ENCODE data around the gene SCRN1. TPM values are rescaled to one million over a fixed set of nuclear protein-coding genes. Genes with fewer than 3 reads are reported as not detected.

SCRN1 gene
- total and polyA plus RNA-seq, 2 experiments from 2014 or later = 58.8 to 80.0 TPM

- Histone ChIP-seq H3K79me2 (ENCODE audit: insufficient read depth) (peaks cover 70% of the 10 kb centered on the region), H3K27me3 (replicated peaks; ENCODE audit: insufficient read depth) (no peaks in the 10 kb centered on the region), H3K4me1 (ENCODE audit: insufficient read depth) (peaks cover 28% of the 10 kb centered on the region), H3K4me3 (no peak overlapping the region), H3K9me2 (ENCODE audit: insufficient read depth) (no peaks in the 10 kb centered on the region), H3K4me2 (ENCODE audit: unreplicated experiment) (peak overlapping the region; percentile 9), H4K20me1 (ENCODE audit: insufficient read depth) (no peaks in the 10 kb centered on the region), H3F3A (ENCODE audit: insufficient read depth) (peaks cover 30% of the 10 kb centered on the region), H3K9ac (no peak overlapping the region), H3K9me3 (ENCODE audit: low read depth) (no peaks in the 10 kb centered on the region), H3K27ac (0 out of 2 replicates have a peak overlapping the region, but pooled peaks have one; percentile 5), H3K36me3 (ENCODE audit: low read depth) (no peaks in the 10 kb centered on the region), H2AFZ (no peak overlapping the region)
- in situ Hi-C loops (cut with MboI) = no loop called here
- no peak for TF ChIP-seq EZH2phosphoT487 (IDR thresholded peaks at IDR 0.05; ENCODE audit: insufficient read depth, low read depth)
- no peak for TF ChIP-seq EZH2 (IDR thresholded peaks at IDR 0.05; ENCODE audit: insufficient read depth, poor library complexity, severe bottlenecking)
- peak; percentile 72 for DNase-seq
- 45 to 48% methylated on average over 4 of the region's 4 CpGs for WGBS, 2 experiments (ENCODE audit: low coverage in 1 of 2, low lambda C conversion rate in 2 of 2, missing lambda C conversion rate in 2 of 2)
These were observed 42.9 kb upstream of the SCRN1 start for GRCh38 chr7:30032310-30033125.

- H3F3A ChIP-seq (ENCODE audit: insufficient read depth) = peaks cover 38% of the 10 kb centered on the region
- 20 to 21% methylated on average over 6 of the region's 6 CpGs for WGBS, 2 experiments (ENCODE audit: low coverage in 1 of 2, low lambda C conversion rate in 2 of 2, missing lambda C conversion rate in 2 of 2)
- no peaks in the 10 kb centered on the region for H3K9me2 ChIP-seq (ENCODE audit: insufficient read depth)
- in situ Hi-C loops (cut with MboI) = no loop called here
- peaks cover 71% of the 10 kb centered on the region for H3K79me2 ChIP-seq (ENCODE audit: insufficient read depth)
- no peaks in the 10 kb centered on the region for H4K20me1 ChIP-seq (ENCODE audit: insufficient read depth)
- DNase-seq = peak; percentile 51
- peak overlapping the region; percentile 98 for H2AFZ ChIP-seq
- TF ChIP-seq EZH2phosphoT487 (IDR thresholded peaks at IDR 0.05; ENCODE audit: insufficient read depth, low read depth) = no peak
- peak overlapping the region; percentile 84 for H3K4me2 ChIP-seq (ENCODE audit: unreplicated experiment)
- no peaks in the 10 kb centered on the region for H3K36me3 ChIP-seq (ENCODE audit: low read depth)
- H3K9ac ChIP-seq = peak overlapping the region; percentile 91
- H3K4me1 ChIP-seq (ENCODE audit: insufficient read depth) = peaks cover 39% of the 10 kb centered on the region
- peak overlapping the region; percentile 54; the same call in 1 of the 2 replicates for H3K27ac ChIP-seq
- peak overlapping the region; percentile 99 for H3K4me3 ChIP-seq
- no peaks in the 10 kb centered on the region for H3K9me3 ChIP-seq (ENCODE audit: low read depth)
- no peaks in the 10 kb centered on the region for H3K27me3 ChIP-seq (replicated peaks; ENCODE audit: insufficient read depth)
These were observed 40.1 kb upstream of the SCRN1 start for GRCh38 chr7:30029696-30030095.

DNA sequence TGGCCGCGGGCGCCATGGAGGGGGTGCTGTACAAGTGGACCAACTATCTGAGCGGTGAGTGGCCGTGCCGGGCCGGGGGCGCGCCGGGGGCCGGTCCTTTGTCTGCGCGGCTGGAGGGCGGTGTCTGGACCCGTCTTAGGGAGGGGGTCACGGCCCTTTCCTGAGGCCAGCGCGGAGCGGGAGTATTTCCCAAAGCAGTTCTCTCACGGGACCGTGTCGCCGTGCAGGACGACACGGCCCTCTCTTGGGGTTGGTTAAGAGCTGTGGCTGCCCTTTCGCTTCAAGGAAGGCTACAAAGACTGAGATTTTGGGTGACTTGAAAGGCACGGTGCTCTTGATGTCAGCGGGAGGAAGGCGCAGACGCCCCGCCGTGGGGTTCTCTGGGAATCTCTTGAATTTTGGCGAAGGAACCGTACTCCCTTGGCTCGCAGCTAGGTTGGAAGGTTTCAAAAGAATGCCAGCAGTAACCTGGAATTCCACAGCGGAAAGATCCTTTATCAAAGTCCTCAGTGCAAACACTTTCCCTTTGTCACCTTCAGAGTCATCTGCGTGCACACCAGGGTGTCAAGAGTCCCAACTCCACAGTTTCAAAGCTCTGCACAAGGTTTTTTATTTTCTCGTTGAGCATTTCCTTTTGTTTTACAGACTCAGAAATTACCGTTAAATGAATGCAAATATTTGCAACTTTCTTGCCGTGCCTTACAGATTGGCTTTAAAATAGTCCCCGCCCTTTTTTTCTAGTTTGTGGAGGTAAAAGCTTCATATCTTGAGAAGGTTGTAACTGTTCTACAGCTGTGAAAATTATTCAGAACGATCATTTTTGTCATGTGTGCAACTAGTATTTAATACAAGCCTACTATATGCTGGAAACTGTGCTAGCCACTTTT, 39.4 kb upstream of the SCRN1 start:
- TF ChIP-seq EZH2 (IDR thresholded peaks at IDR 0.05; ENCODE audit: insufficient read depth, poor library complexity, severe bottlenecking) (no peak), EZH2phosphoT487 (IDR thresholded peaks at IDR 0.05; ENCODE audit: insufficient read depth, low read depth) (no peak)

GRCh38 chr7:30028216-30028748, 38.7 kb upstream of the SCRN1 start, which contains the start of gene PLEKHA8:
PLEKHA8 (plus strand) TSS chr7:30028412; CDS start chr7:30028763, 351 bp downstream.
- no peaks in the 10 kb centered on the region for H4K20me1 ChIP-seq (ENCODE audit: insufficient read depth)
- in situ Hi-C loops (cut with MboI) = no loop called here

More for the DNA sequence above, 39.4 kb upstream of the SCRN1 start:
- Histone ChIP-seq H3K27me3 (replicated peaks; ENCODE audit: insufficient read depth) (no peaks in the 10 kb centered on the region), H4K20me1 (ENCODE audit: insufficient read depth) (no peaks in the 10 kb centered on the region), H3K9me3 (ENCODE audit: low read depth) (no peaks in the 10 kb centered on the region), H2AFZ (peak overlapping the region; percentile 98), H3F3A (ENCODE audit: insufficient read depth) (peaks cover 38% of the 10 kb centered on the region), H3K27ac (peak overlapping the region; percentile 54), H3K9me2 (ENCODE audit: insufficient read depth) (no peaks in the 10 kb centered on the region), H3K4me2 (ENCODE audit: unreplicated experiment) (peak overlapping the region; percentile 84), H3K9ac (peak overlapping the region; percentile 91), H3K79me2 (ENCODE audit: insufficient read depth) (peaks cover 71% of the 10 kb centered on the region), H3K4me1 (ENCODE audit: insufficient read depth) (peaks cover 39% of the 10 kb centered on the region), H3K36me3 (ENCODE audit: low read depth) (no peaks in the 10 kb centered on the region), H3K4me3 (peak overlapping the region; percentile 99)
- WGBS, 2 experiments (ENCODE audit: low coverage in 1 of 2, low lambda C conversion rate in 2 of 2, missing lambda C conversion rate in 2 of 2) = 1% methylated on average over 25 to 40 of the region's 42 CpGs
- DNase-seq = peak; percentile 68
- in situ Hi-C loops (cut with MboI) = no loop called here

More at GRCh38 chr7:30028216-30028748, 38.7 kb upstream of the SCRN1 start, which contains the start of gene PLEKHA8:
- peak within 1 kb of the TSS; percentile 99 for H3K4me3 ChIP-seq
- WGBS, 2 experiments (ENCODE audit: low coverage in 1 of 2, low lambda C conversion rate in 2 of 2, missing lambda C conversion rate in 2 of 2) = 1 to 2% methylated on average over 23 to 52 of the region's 70 CpGs
- TF ChIP-seq EZH2phosphoT487 (IDR thresholded peaks at IDR 0.05; ENCODE audit: insufficient read depth, low read depth) = no peak
- no peak for TF ChIP-seq EZH2 (IDR thresholded peaks at IDR 0.05; ENCODE audit: insufficient read depth, poor library complexity, severe bottlenecking)
- no peaks in the 10 kb centered on the region for H3K36me3 ChIP-seq (ENCODE audit: low read depth)
- peak within 1 kb of the TSS; percentile 91 for H3K9ac ChIP-seq
- H3K9me2 ChIP-seq (ENCODE audit: insufficient read depth) = no peaks in the 10 kb centered on the region
- H3K27me3 ChIP-seq (replicated peaks; ENCODE audit: insufficient read depth) = no peaks in the 10 kb centered on the region
- peaks cover 73% of the 10 kb centered on the region for H3K79me2 ChIP-seq (ENCODE audit: insufficient read depth)
- no peaks in the 10 kb centered on the region for H3K9me3 ChIP-seq (ENCODE audit: low read depth)
- peaks cover 38% of the 10 kb centered on the region for H3K4me1 ChIP-seq (ENCODE audit: insufficient read depth)
- peak; percentile 85 for DNase-seq
- peak within 1 kb of the TSS; percentile 54 for H3K27ac ChIP-seq
- peak within 1 kb of the TSS; percentile 84 for H3K4me2 ChIP-seq (ENCODE audit: unreplicated experiment)
- H3F3A ChIP-seq (ENCODE audit: insufficient read depth) = peaks cover 33% of the 10 kb centered on the region
- peak within 1 kb of the TSS; percentile 98 for H2AFZ ChIP-seq
